Lung (tissue), 13 donors: ENCODE measurements around the gene PET100. TPM values are rescaled to one million over a fixed set of nuclear protein-coding genes. Genes with fewer than 3 reads are reported as not detected.
A peak's percentile ranks its signal among the peaks of the same experiment; 100 is the strongest.

ENCODE experiments used
- ATAC-seq: fragments of 200-7000 bp; cut with Tn5 transposase; one replicate; pipeline ENCODE4 v1.9.1; 2020; ENCODE audit warnings: moderate number of reproducible peaks; ENCODE audit not compliant: insufficient read depth, low FRiP score
- DNase-seq, 3 donors: peaks; one replicate each; pipeline ENCODE4 v3.0.0-alpha.2; 2013 to 2017
- H3K27ac ChIP-seq, 2 donors: one replicate each; pipeline ENCODE4 v1.5.1; 2013; ENCODE audit warnings: mild to moderate bottlenecking in 2 of 2, moderate library complexity in 2 of 2, control low read depth in 1 of 2, inconsistent platforms in 1 of 2, low read depth in 1 of 2, low read length in 1 of 2
- H3K27me3 ChIP-seq, 3 donors: one replicate each; pipeline ENCODE4 v1.5.1; 2013; ENCODE audit warnings: low read length in 2 of 3; ENCODE audit not compliant: control insufficient read depth in 3 of 3, insufficient read depth in 3 of 3
- H3K36me3 ChIP-seq, 4 donors: one replicate each; pipeline ENCODE4 v1.5.1; 2013; ENCODE audit warnings: low read length in 4 of 4, mild to moderate bottlenecking in 1 of 4, moderate library complexity in 1 of 4; ENCODE audit not compliant: control insufficient read depth in 4 of 4, insufficient read depth in 4 of 4
- H3K4me1 ChIP-seq, 5 donors: one replicate each; pipeline ENCODE4 v1.5.1; 2013; ENCODE audit warnings: low read length in 5 of 5, mild to moderate bottlenecking in 2 of 5, moderate library complexity in 1 of 5; ENCODE audit not compliant: control insufficient read depth in 5 of 5, insufficient read depth in 5 of 5
- H3K4me3 ChIP-seq: one replicate; pipeline ENCODE4 v1.5.1; 2013; ENCODE audit warnings: mild to moderate bottlenecking, control low read depth, moderate library complexity
- H3K9ac ChIP-seq, 2 donors: one replicate each; pipeline ENCODE4 v1.5.1; 2013; ENCODE audit warnings: low read length in 2 of 2, control low read depth in 1 of 2; ENCODE audit not compliant: insufficient read depth in 1 of 2
- H3K9me3 ChIP-seq, 4 donors: one replicate each; pipeline ENCODE4 v1.5.1; 2013; ENCODE audit warnings: low read length in 3 of 4, mild to moderate bottlenecking in 1 of 4, moderate library complexity in 1 of 4; ENCODE audit not compliant: control insufficient read depth in 4 of 4, insufficient read depth in 3 of 4
- WGBS, 2 donors: extraction: QIAGEN DNeasy Blood & Tissue Kit; methylation state at CpG; one replicate each; pipeline ENCODE4 v1.1.7; 2013; 5-methylcytosine and 5-hydroxymethylcytosine counted together
- polyA plus RNA-seq, 2 donors: library from polyadenylated mRNA; stranded (reverse); fragments of 200-250 nt; gene quantifications; one replicate each; pipeline ENCODE4 v1.2.1, GENCODE V29; 2013
- small RNA-seq: library from RNA; depleted of rRNA; stranded (forward); fragments of <200 nt; gene quantifications from one replicate; pipeline ENCODE3, GENCODE V24; 2014; ENCODE audit warnings: low replicate concordance
- total RNA-seq, 2 donors: library from RNA; depleted of rRNA in 1 of 2; stranded (reverse); fragments of >200 nt in 1 of 2; gene quantifications; one replicate each; pipeline ENCODE4 v1.2.1, GENCODE V29; 2014 to 2021
- TF ChIP-seq, protein P1 (sequence below): IDR thresholded peaks from 2 replicates; pipeline ENCODE4 v1.5.1; 2012; ENCODE audit warnings: mild to moderate bottlenecking; ENCODE audit errors: control extremely low read depth, extremely low read depth
- donor health status: control.
- donor health status: control.
- donor health status: Bipolar disorder and iron deficiency.
- donor health status: healthy.
- donor health status: DM: yes; HTN: yes; CAD: no.

PET100 gene
- total and polyA plus RNA-seq, 4 donors, result 26.9 to 383 (median 88.1) TPM

DNA sequence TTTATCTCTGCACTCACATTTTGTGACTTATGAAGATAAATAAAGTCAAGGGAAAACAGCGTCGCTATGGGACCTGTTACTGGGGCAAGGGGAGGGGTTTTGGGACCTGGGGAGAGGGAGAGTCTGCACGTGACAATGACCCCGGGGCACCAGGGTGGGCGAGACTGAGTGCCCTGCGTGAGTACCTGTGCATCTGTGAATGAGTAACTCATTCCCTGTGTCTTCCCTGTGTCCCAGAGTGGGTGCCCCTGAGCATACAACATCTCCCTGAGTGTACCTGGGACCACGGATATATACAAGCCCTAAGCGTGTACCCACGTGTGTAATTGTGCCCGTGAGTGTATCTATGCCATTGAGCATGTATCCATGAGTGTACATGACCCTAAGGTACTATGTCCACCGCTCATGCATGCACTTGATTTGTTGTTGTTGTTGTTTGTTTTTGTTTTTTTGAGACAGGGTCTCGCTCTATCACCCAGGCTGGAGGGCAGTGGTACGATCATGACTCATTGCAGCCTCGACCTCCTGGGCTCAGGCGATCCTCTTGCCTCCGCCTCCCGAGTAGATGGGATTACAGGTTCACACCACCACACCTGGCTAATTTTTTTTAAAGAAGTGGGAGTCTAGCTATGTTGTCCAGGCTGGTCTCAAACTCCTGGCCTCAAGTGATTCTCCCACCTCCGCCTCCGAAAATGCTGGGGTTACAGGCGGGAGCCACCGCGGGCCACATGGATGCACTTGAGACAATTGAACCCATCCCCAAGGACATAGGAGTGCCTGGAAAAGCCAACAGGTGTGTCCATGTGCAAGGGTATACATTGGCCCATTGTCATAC is 50.4 kb downstream of the PET100 start:
- ATAC-seq (no peak), DNase-seq (no peak)
- TF ChIP-seq, protein P1, sequence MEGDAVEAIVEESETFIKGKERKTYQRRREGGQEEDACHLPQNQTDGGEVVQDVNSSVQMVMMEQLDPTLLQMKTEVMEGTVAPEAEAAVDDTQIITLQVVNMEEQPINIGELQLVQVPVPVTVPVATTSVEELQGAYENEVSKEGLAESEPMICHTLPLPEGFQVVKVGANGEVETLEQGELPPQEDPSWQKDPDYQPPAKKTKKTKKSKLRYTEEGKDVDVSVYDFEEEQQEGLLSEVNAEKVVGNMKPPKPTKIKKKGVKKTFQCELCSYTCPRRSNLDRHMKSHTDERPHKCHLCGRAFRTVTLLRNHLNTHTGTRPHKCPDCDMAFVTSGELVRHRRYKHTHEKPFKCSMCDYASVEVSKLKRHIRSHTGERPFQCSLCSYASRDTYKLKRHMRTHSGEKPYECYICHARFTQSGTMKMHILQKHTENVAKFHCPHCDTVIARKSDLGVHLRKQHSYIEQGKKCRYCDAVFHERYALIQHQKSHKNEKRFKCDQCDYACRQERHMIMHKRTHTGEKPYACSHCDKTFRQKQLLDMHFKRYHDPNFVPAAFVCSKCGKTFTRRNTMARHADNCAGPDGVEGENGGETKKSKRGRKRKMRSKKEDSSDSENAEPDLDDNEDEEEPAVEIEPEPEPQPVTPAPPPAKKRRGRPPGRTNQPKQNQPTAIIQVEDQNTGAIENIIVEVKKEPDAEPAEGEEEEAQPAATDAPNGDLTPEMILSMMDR, result no peak
- no peak overlapping the region for H3K9ac ChIP-seq
- H3K4me1 ChIP-seq, result peaks cover 0 to 12% (median 4%) of the 10 kb centered on the region in 5 donors
- 50 to 60% methylated on average over 22 of the region's 22 CpGs for WGBS, 2 donors
- no peaks in the 10 kb centered on the region for H3K9me3 ChIP-seq
- H3K27me3 ChIP-seq, result peaks cover 0 to 8% (median 4%) of the 10 kb centered on the region in 3 donors
- no peak overlapping the region for H3K27ac ChIP-seq
- no peak overlapping the region for H3K4me3 ChIP-seq
- peaks cover 0 to 14% (median 6%) of the 10 kb centered on the region in 4 donors for H3K36me3 ChIP-seq

DNA sequence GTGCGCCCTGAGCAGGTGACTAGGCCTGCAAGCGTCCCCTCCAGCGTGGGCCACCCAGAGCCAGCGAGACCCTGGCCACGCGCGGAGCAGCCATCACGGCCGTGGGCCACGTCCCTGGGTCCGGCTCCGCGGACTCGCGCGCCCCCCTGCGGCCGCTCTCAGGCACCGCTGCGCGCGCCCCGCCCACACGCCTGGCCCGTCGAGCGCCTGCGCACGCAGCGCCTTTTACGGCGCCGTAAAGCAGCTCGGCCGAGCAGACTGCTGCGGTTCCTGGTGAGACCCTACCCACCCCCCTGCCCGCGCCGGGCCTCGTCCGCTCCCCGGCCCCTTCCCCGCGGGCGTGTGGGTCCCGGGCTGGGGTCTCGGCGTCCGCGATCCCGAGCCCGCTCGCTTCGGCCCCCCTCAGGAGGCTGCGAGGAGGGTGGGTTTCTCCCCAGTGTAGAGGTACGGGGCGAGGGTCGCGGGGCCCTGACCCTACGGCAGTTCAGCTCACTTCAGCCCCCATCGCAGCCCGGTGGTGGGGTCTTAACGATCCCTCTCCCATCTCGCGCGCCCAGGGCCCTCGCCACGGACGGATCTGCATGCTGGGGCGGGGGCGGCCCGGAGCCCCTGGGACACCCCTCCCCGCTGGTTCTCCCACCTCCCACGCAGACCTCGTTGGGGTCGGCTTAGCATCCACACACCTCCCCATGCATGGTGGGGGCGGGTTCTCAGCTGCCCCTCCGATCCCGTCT is 51.2 kb downstream of the PET100 start, which contains the start of gene TRAPPC5:
Gene TRAPPC5, plus strand, starts transcription at position 228 of the 734 bp plus-strand sequence. CDS start 1,421 bp downstream, outside the sequence.
- peak; percentile 88 to 94 (median 91) for DNase-seq
- Histone ChIP-seq H3K36me3 (peaks cover 0 to 16% (median 6%) of the 10 kb centered on the region in 4 donors), H3K27me3 (peaks cover 0 to 8% (median 4%) of the 10 kb centered on the region in 3 donors), H3K4me1 (peaks cover 0 to 12% (median 4%) of the 10 kb centered on the region in 5 donors), H3K9ac (peak within 1 kb of the TSS; percentile 42 to 68), H3K4me3 (peak within 1 kb of the TSS; percentile 97), H3K9me3 (no peaks in the 10 kb centered on the region), H3K27ac (peak within 1 kb of the TSS; percentile 89 to 90)
- peak; percentile 86 for ATAC-seq
- TF ChIP-seq, protein P1, result peak; percentile 98
- 0 to 1% methylated on average over 58 to 79 of the region's 79 CpGs for WGBS, 2 donors

Small RNAs within 50 kb of the gene (small RNA-seq; reads per million reads assigned to genes)
- not detected for gene MIR6792

Other genes with a start within 250 kb of the PET100 start
- 10 to 100 TPM in 1 of 2 donors, 1 to 10 TPM in 1; 4.1 to 10.3 TPM for gene PEX11G, start 140.8 kb upstream of the PET100 start, total RNA-seq
- 10 to 100 TPM in 1 of 2 donors, 1 to 10 TPM in 1; 4.7 to 11.1 TPM for gene PEX11G, start 140.8 kb upstream of the PET100 start, polyA plus RNA-seq
- 10 to 100 TPM; 25.2 to 44.1 TPM for gene ZNF358, start 113.7 kb upstream of the PET100 start, total RNA-seq
- gene ZNF358, start 113.7 kb upstream of the PET100 start, polyA plus RNA-seq, result 10 to 100 TPM; 24.2 to 71.8 TPM
- gene MCOLN1, start 107.2 kb upstream of the PET100 start, total RNA-seq, result 10 to 100 TPM; 11.6 to 65.3 TPM
- gene MCOLN1, start 107.2 kb upstream of the PET100 start, polyA plus RNA-seq, result 10 to 100 TPM; 54.4 to 68.1 TPM
- 100 to 1,000 TPM in 1 of 2 donors, 10 to 100 TPM in 1; 41.8 to 267 TPM for gene PNPLA6, start 94.1 kb upstream of the PET100 start, total RNA-seq
- gene PNPLA6, start 94.1 kb upstream of the PET100 start, polyA plus RNA-seq, result 100 to 1,000 TPM in 1 of 2 donors, 10 to 100 TPM in 1; 89.9 to 154 TPM
- gene CAMSAP3, start 33.9 kb upstream of the PET100 start, total RNA-seq, result 10 to 100 TPM; 18.3 to 30.4 TPM
- 10 to 100 TPM in 1 of 2 donors, 1 to 10 TPM in 1; 9.2 to 20.0 TPM for gene CAMSAP3, start 33.9 kb upstream of the PET100 start, polyA plus RNA-seq
- 10 to 100 TPM; 37.2 to 41.4 TPM for gene XAB2, start 248 bp upstream of the PET100 start, total RNA-seq
- gene XAB2, start 248 bp upstream of the PET100 start, polyA plus RNA-seq, result 10 to 100 TPM; 34.1 to 48.3 TPM
- gene PCP2, start 3.9 kb downstream of the PET100 start, total RNA-seq, result 1 to 10 TPM in 1 of 2 donors, under 1 TPM in 1; 0.60 to 2.1 TPM
- 1 to 10 TPM; 1.8 to 4.4 TPM for gene PCP2, start 3.9 kb downstream of the PET100 start, polyA plus RNA-seq
- gene STXBP2, start 7.3 kb downstream of the PET100 start, total RNA-seq, result 100 to 1,000 TPM in 1 of 2 donors, 10 to 100 TPM in 1; 80.3 to 248 TPM
- gene STXBP2, start 7.3 kb downstream of the PET100 start, polyA plus RNA-seq, result 100 to 1,000 TPM; 142 to 455 TPM
- 10 to 100 TPM in 1 of 2 donors, 1 to 10 TPM in 1; 2.9 to 42.6 TPM for gene RETN, start 39.3 kb downstream of the PET100 start, total RNA-seq
- 1,000 to 10,000 TPM in 1 of 2 donors, 10 to 100 TPM in 1; 73.9 to 1,168 TPM for gene RETN, start 39.3 kb downstream of the PET100 start, polyA plus RNA-seq
- 10 to 100 TPM in 1 of 2 donors, 1 to 10 TPM in 1; 2.5 to 68.4 TPM for gene MCEMP1, start 47.3 kb downstream of the PET100 start, total RNA-seq
- gene MCEMP1, start 47.3 kb downstream of the PET100 start, polyA plus RNA-seq, result 100 to 1,000 TPM in 1 of 2 donors, 10 to 100 TPM in 1; 31.9 to 298 TPM
- gene TRAPPC5, start 51.0 kb downstream of the PET100 start, total RNA-seq, result 100 to 1,000 TPM in 1 of 2 donors, 10 to 100 TPM in 1; 29.8 to 108 TPM
- gene TRAPPC5, start 51.0 kb downstream of the PET100 start, polyA plus RNA-seq, result 100 to 1,000 TPM; 142 to 224 TPM
- gene FCER2, start 72.3 kb downstream of the PET100 start, total RNA-seq, result under 1 TPM; 0.37 to 0.43 TPM
- gene FCER2, start 72.3 kb downstream of the PET100 start, polyA plus RNA-seq, result 1 to 10 TPM in 1 of 2 donors, under 1 TPM in 1; 0.47 to 1.2 TPM
- gene CLEC4G, start 102.3 kb downstream of the PET100 start, total RNA-seq, result under 1 TPM in 1 of 2 donors, not detected in 1; 0.43 TPM
- under 1 TPM; 0.31 to 0.96 TPM for gene CLEC4G, start 102.3 kb downstream of the PET100 start, polyA plus RNA-seq
- 1 to 10 TPM; 2.0 to 3.3 TPM for gene CD209, start 117.7 kb downstream of the PET100 start, total RNA-seq
- 1 to 10 TPM in 1 of 2 donors, under 1 TPM in 1; 0.57 to 1.6 TPM for gene CD209, start 117.7 kb downstream of the PET100 start, polyA plus RNA-seq
- gene CLEC4M, start 133.4 kb downstream of the PET100 start, total RNA-seq, result 1 to 10 TPM in 1 of 2 donors, under 1 TPM in 1; 0.34 to 1.2 TPM
- 1 to 10 TPM in 1 of 2 donors, under 1 TPM in 1; 0.26 to 2.5 TPM for gene CLEC4M, start 133.4 kb downstream of the PET100 start, polyA plus RNA-seq
- gene EVI5L, start 200.4 kb downstream of the PET100 start, total RNA-seq, result 10 to 100 TPM; 10.7 to 18.6 TPM
- gene EVI5L, start 200.4 kb downstream of the PET100 start, polyA plus RNA-seq, result 10 to 100 TPM; 12.3 to 12.9 TPM
- 1 to 10 TPM; 1.3 to 3.4 TPM for gene PRR36, start 244.6 kb downstream of the PET100 start, total RNA-seq
- gene PRR36, start 244.6 kb downstream of the PET100 start, polyA plus RNA-seq, result under 1 TPM; 0.30 to 0.89 TPM